Measurements from ENCODE around the gene DNM1L. TPM values are rescaled to one million over a fixed set of nuclear protein-coding genes. Genes with fewer than 3 reads are reported as not detected.
A peak's percentile ranks its signal among the peaks of the same experiment; 100 is the strongest.

The DNM1L gene
- polyA plus RNA-seq, 6 donors from 2014 or later, result 5.2 to 22.2 (median 15.9) TPM

- peaks cover 15 to 20% (median 17%) of the 10 kb centered on the region in 3 donors for H3K4me1 Mint-ChIP-seq
- no peaks in the 10 kb centered on the region for H3K27me3 Mint-ChIP-seq
- ATAC-seq (ENCODE audit: low read depth in 2 of 2) (no peak), DNase-seq (no peak)
- H3K36me3 Mint-ChIP-seq, result no peaks in the 10 kb centered on the region
- peak overlapping the region in 3 of 6 donors; percentile 5 to 96 (median 87) for H3K27ac Mint-ChIP-seq
- H3K4me3 Mint-ChIP-seq, result peak overlapping the region in 4 of 8 donors; percentile 35 to 97 (median 96)
- no peaks in the 10 kb centered on the region for H3K9me3 Mint-ChIP-seq
These were observed 74.5 kb downstream of the DNM1L start for GRCh38 chr12:32753605-32754004.

- no peak for ATAC-seq (ENCODE audit: low read depth in 2 of 2)
- H3K27me3 Mint-ChIP-seq, result no peaks in the 10 kb centered on the region
These were observed 75.0 kb downstream of the DNM1L start for GRCh38 chr12:32754111-32754510.

GRCh38 chr12:32755051-32755653 is 76.1 kb downstream of the DNM1L start:
- H3K27ac Mint-ChIP-seq, result peak overlapping the region; percentile 81 to 96 (median 89)
- H3K9me3 Mint-ChIP-seq, result no peaks in the 10 kb centered on the region
- ATAC-seq (ENCODE audit: low read depth in 2 of 2) (peak; percentile 66 to 67), DNase-seq (peak; percentile 65)
- H3K4me3 Mint-ChIP-seq, result peak overlapping the region; percentile 90 to 97 (median 95)
- H3K36me3 Mint-ChIP-seq, result no peaks in the 10 kb centered on the region
- peaks cover 15 to 20% (median 17%) of the 10 kb centered on the region in 3 donors for H3K4me1 Mint-ChIP-seq
- H3K27me3 Mint-ChIP-seq, result no peaks in the 10 kb centered on the region

More at GRCh38 chr12:32754111-32754510, 75.0 kb downstream of the DNM1L start:
- Mint-ChIP-seq H3K9me3 (no peaks in the 10 kb centered on the region), H3K4me1 (peaks cover 15 to 20% (median 17%) of the 10 kb centered on the region in 3 donors), H3K4me3 (peak overlapping the region; percentile 83 to 97 (median 94)), H3K27ac (peak overlapping the region; percentile 55 to 96 (median 76)), H3K36me3 (no peaks in the 10 kb centered on the region)
- DNase-seq, result no peak

GRCh38 chr12:32755654-32756475 is 76.8 kb downstream of the DNM1L start, which contains the start of gene YARS2:
Gene YARS2 (minus strand): TSS chr12:32755897. CDS start chr12:32755874, 23 bp downstream.
- Mint-ChIP-seq H3K27ac (peak within 1 kb of the TSS; percentile 81 to 96 (median 89)), H3K9me3 (no peaks in the 10 kb centered on the region), H3K36me3 (no peaks in the 10 kb centered on the region), H3K4me1 (peaks cover 15 to 20% (median 17%) of the 10 kb centered on the region in 3 donors), H3K27me3 (no peaks in the 10 kb centered on the region), H3K4me3 (peak within 1 kb of the TSS; percentile 90 to 97 (median 95))
- ATAC-seq (ENCODE audit: low read depth in 2 of 2), result peak; percentile 80
- DNase-seq, result peak; percentile 70

GRCh38 chr12:32756476-32757066 is 77.5 kb downstream of the DNM1L start:
- Mint-ChIP-seq H3K27me3 (no peaks in the 10 kb centered on the region), H3K4me3 (peak overlapping the region; percentile 90 to 97 (median 95))

GRCh38 chr12:32757157-32757556 is 78.1 kb downstream of the DNM1L start:
- H3K4me1 Mint-ChIP-seq, result peaks cover 26 to 33% (median 30%) of the 10 kb centered on the region in 3 donors
- H3K27me3 Mint-ChIP-seq, result no peaks in the 10 kb centered on the region

More at GRCh38 chr12:32756476-32757066, 77.5 kb downstream of the DNM1L start:
- Mint-ChIP-seq H3K9me3 (no peaks in the 10 kb centered on the region), H3K36me3 (no peaks in the 10 kb centered on the region), H3K4me1 (peaks cover 20 to 27% (median 24%) of the 10 kb centered on the region in 3 donors), H3K27ac (peak overlapping the region in 5 of 6 donors; percentile 75 to 96 (median 82))
- no peak for ATAC-seq (ENCODE audit: low read depth in 2 of 2)
- DNase-seq, result no peak

GRCh38 chr12:32761716-32762115 is 82.6 kb downstream of the DNM1L start:
- Mint-ChIP-seq H3K4me1 (peaks cover 12 to 20% (median 13%) of the 10 kb centered on the region in 3 donors), H3K27ac (peak overlapping the region in 4 of 6 donors; percentile 1 to 85 (median 30)), H3K4me3 (peak overlapping the region in 2 of 8 donors; percentile 26 to 51), H3K27me3 (peaks cover 0 to under 1% (median under 1%) of the 10 kb centered on the region in 3 donors), H3K36me3 (no peaks in the 10 kb centered on the region), H3K9me3 (no peaks in the 10 kb centered on the region)
- peak; percentile 74 to 84 for ATAC-seq (ENCODE audit: low read depth in 2 of 2)
- peak; percentile 33 for DNase-seq

More at GRCh38 chr12:32757157-32757556, 78.1 kb downstream of the DNM1L start:
- no peaks in the 10 kb centered on the region for H3K9me3 Mint-ChIP-seq
- H3K36me3 Mint-ChIP-seq, result no peaks in the 10 kb centered on the region
- ATAC-seq (ENCODE audit: low read depth in 2 of 2), result no peak
- H3K27ac Mint-ChIP-seq, result no peak overlapping the region
- peak overlapping the region in 1 of 8 donors; percentile 95 for H3K4me3 Mint-ChIP-seq
- DNase-seq, result no peak

GRCh38 chr12:32765906-32766305 is 86.8 kb downstream of the DNM1L start:
- Mint-ChIP-seq H3K9me3 (no peaks in the 10 kb centered on the region), H3K27me3 (peaks cover 20 to 38% (median 26%) of the 10 kb centered on the region in 3 donors), H3K4me3 (no peak overlapping the region), H3K27ac (no peak overlapping the region), H3K4me1 (peaks cover 12 to 20% (median 13%) of the 10 kb centered on the region in 3 donors), H3K36me3 (no peaks in the 10 kb centered on the region)
- DNase-seq, result no peak
- no peak for ATAC-seq (ENCODE audit: low read depth in 2 of 2)

- DNase-seq, result no peak
These were observed 89.4 kb downstream of the DNM1L start for GRCh38 chr12:32768518-32768917.

GRCh38 chr12:32770141-32770540 is 91.0 kb downstream of the DNM1L start:
- Mint-ChIP-seq H3K9me3 (no peaks in the 10 kb centered on the region), H3K4me3 (no peak overlapping the region), H3K36me3 (no peaks in the 10 kb centered on the region), H3K27me3 (peaks cover 32 to 55% (median 46%) of the 10 kb centered on the region in 3 donors), H3K4me1 (no peaks in the 10 kb centered on the region), H3K27ac (no peak overlapping the region)
- ATAC-seq (ENCODE audit: low read depth in 2 of 2) (no peak), DNase-seq (no peak)

More at GRCh38 chr12:32768518-32768917, 89.4 kb downstream of the DNM1L start:
- H3K36me3 Mint-ChIP-seq, result no peaks in the 10 kb centered on the region
- H3K4me1 Mint-ChIP-seq, result no peaks in the 10 kb centered on the region
- ATAC-seq (ENCODE audit: low read depth in 2 of 2), result no peak
- no peak overlapping the region for H3K27ac Mint-ChIP-seq
- H3K4me3 Mint-ChIP-seq, result no peak overlapping the region
- H3K27me3 Mint-ChIP-seq, result peaks cover 26 to 49% (median 41%) of the 10 kb centered on the region in 3 donors
- H3K9me3 Mint-ChIP-seq, result no peaks in the 10 kb centered on the region

- ATAC-seq (ENCODE audit: low read depth in 2 of 2) (no peak), DNase-seq (no peak)
- Mint-ChIP-seq H3K9me3 (no peaks in the 10 kb centered on the region), H3K27ac (no peak overlapping the region), H3K36me3 (no peaks in the 10 kb centered on the region), H3K27me3 (peaks cover 36 to 53% (median 50%) of the 10 kb centered on the region in 3 donors), H3K4me3 (no peak overlapping the region), H3K4me1 (no peaks in the 10 kb centered on the region)
These were observed 94.6 kb downstream of the DNM1L start for GRCh38 chr12:32773691-32774090.

- peaks cover 28 to 55% (median 31%) of the 10 kb centered on the region in 3 donors for H3K27me3 Mint-ChIP-seq
- no peak overlapping the region for H3K4me3 Mint-ChIP-seq
- no peaks in the 10 kb centered on the region for H3K4me1 Mint-ChIP-seq
- DNase-seq (no peak), ATAC-seq (ENCODE audit: low read depth in 2 of 2) (no peak)
- H3K36me3 Mint-ChIP-seq, result no peaks in the 10 kb centered on the region
- no peak overlapping the region for H3K27ac Mint-ChIP-seq
- H3K9me3 Mint-ChIP-seq, result no peaks in the 10 kb centered on the region
These were observed 97.2 kb downstream of the DNM1L start for GRCh38 chr12:32776258-32776657.

- Mint-ChIP-seq H3K27ac (no peak overlapping the region), H3K4me3 (no peak overlapping the region), H3K4me1 (no peaks in the 10 kb centered on the region), H3K27me3 (peaks cover 28 to 50% (median 31%) of the 10 kb centered on the region in 3 donors), H3K36me3 (no peaks in the 10 kb centered on the region), H3K9me3 (no peaks in the 10 kb centered on the region)
- no peak for DNase-seq
- no peak for ATAC-seq (ENCODE audit: low read depth in 2 of 2)
These were observed 98.1 kb downstream of the DNM1L start for GRCh38 chr12:32777159-32777558.
